GM12878 (cell line): ENCODE measurements around the gene DYNLT4. TPM values are rescaled to one million over a fixed set of nuclear protein-coding genes. Genes with fewer than 3 reads are reported as not detected.

ENCODE experiments used
- BRCA1 ChIP-seq: IDR thresholded peaks from 2 replicates; pipeline ENCODE4 v1.6.1; 2011; ENCODE audit warnings: low read depth, low read length, improper control_type of control experiment
- CBFB ChIP-seq: IDR thresholded peaks from 2 replicates; pipeline ENCODE4 v1.6.1; 2016; ENCODE audit warnings: antibody characterized with exemption, low read depth
- GABPA ChIP-seq: IDR thresholded peaks from 2 replicates; pipeline ENCODE4 v1.6.1; 2014; ENCODE audit warnings: antibody characterized with exemption, low read depth, mild to moderate bottlenecking, inconsistent platforms
- LARP7 ChIP-seq: fragments of 450-650 bp; IDR thresholded peaks from 2 replicates; pipeline ENCODE4 v1.6.1; 2017; ENCODE audit warnings: mild to moderate bottlenecking
- MTA2 ChIP-seq: fragments of 450-650 bp; IDR thresholded peaks from 2 replicates; pipeline ENCODE4 v1.6.1; 2016; ENCODE audit warnings: low read depth, mild to moderate bottlenecking, moderate library complexity
- MTA3 ChIP-seq: IDR thresholded peaks from 2 replicates; pipeline ENCODE4 v1.6.1; 2012; ENCODE audit warnings: low read length, inconsistent platforms, borderline replicate concordance
- MXI1 ChIP-seq: fragments of 150-350 bp; IDR thresholded peaks from 2 replicates; pipeline ENCODE4 v1.6.1; 2011; ENCODE audit warnings: low read depth, mild to moderate bottlenecking, inconsistent platforms, low read length, improper control_type of control experiment
- MYC ChIP-seq: IDR thresholded peaks from 2 replicates; pipeline ENCODE4 v1.6.1; 2011; ENCODE audit warnings: mild to moderate bottlenecking, low read length, moderate library complexity, inconsistent platforms; ENCODE audit not compliant: insufficient read depth, insufficient replicate concordance, insufficient read length, severe bottlenecking
- NFXL1 ChIP-seq: fragments of 450-650 bp; IDR thresholded peaks from 2 replicates; pipeline ENCODE4 v1.6.1; 2017; ENCODE audit warnings: antibody characterized with exemption, mild to moderate bottlenecking, borderline replicate concordance
- NFYA ChIP-seq: IDR thresholded peaks from 2 replicates; pipeline ENCODE4 v1.6.1; 2011; ENCODE audit warnings: low read depth, mild to moderate bottlenecking, low read length, improper control_type of control experiment, borderline replicate concordance
- PAX8 ChIP-seq: fragments of 450-650 bp; IDR thresholded peaks from 2 replicates; pipeline ENCODE4 v1.6.1; 2017; ENCODE audit warnings: mild to moderate bottlenecking, moderate library complexity
- POLR2A ChIP-seq: IDR thresholded peaks from 2 replicates; pipeline ENCODE4 v1.6.1; 2011; ENCODE audit warnings: low read depth, mild to moderate bottlenecking, low read length
- SIN3A ChIP-seq: IDR thresholded peaks from 2 replicates; pipeline ENCODE4 v1.6.1; 2012; ENCODE audit warnings: low read depth, low read length, improper control_type of control experiment
- SREBF1 ChIP-seq: IDR thresholded peaks from 2 replicates; pipeline ENCODE4 v1.6.1; 2012; ENCODE audit warnings: mild to moderate bottlenecking, low read length
- SRF ChIP-seq, 2 experiments: IDR thresholded peaks; 2 replicates each; pipeline ENCODE4 v1.6.1; 2011; ENCODE audit warnings: low read depth in 2 of 2, low read length in 2 of 2, mild to moderate bottlenecking in 1 of 2, moderate library complexity in 1 of 2
- STAT1 ChIP-seq: fragments of 450-650 bp; conservative IDR thresholded peaks from 2 replicates; pipeline ENCODE4 v1.6.1; 2014; ENCODE audit warnings: antibody characterized with exemption, mild to moderate bottlenecking
- SUPT20H ChIP-seq: IDR thresholded peaks from 2 replicates; pipeline ENCODE4 v1.6.1; 2011; ENCODE audit warnings: low read depth, mild to moderate bottlenecking, low read length, moderate library complexity, borderline replicate concordance; ENCODE audit not compliant: control insufficient read depth
- YBX1 ChIP-seq: fragments of 450-650 bp; IDR thresholded peaks from 2 replicates; pipeline ENCODE4 v1.6.1; 2016; ENCODE audit warnings: antibody characterized with exemption
- ZBED1 ChIP-seq: IDR thresholded peaks from 2 replicates; pipeline ENCODE4 v1.6.1; 2016; ENCODE audit warnings: borderline replicate concordance
- ZNF274 ChIP-seq: IDR thresholded peaks from one replicate; pipeline ENCODE4 v1.8.0; 2011; ENCODE audit not compliant: insufficient read length, insufficient read depth
- polyA plus RNA-seq, 11 experiments: library from polyadenylated mRNA; depleted of rRNA in 4 of 11; unstranded in 6 of 11; stranded (reverse) in 5 of 11; fragments of >200 nt; fragmentation: Nextera tagmentation in 4 of 11; fragmentation: Illumina TruSeq in 1 of 11; extraction: Ambion mirVana in 4 of 11; extraction: Trizol in 1 of 11; gene quantifications; 1 replicate in 1 of 11; 2 replicates in 10 of 11; pipeline versions ENCODE4 v1.2.1 to v1.2.3, GENCODE V29; 2011 to 2016; ENCODE audit warnings: inconsistent platforms in 2 of 11, missing spikeins in 2 of 11, low read depth in 1 of 11
- total RNA-seq, 4 experiments: library from RNA; depleted of rRNA in 3 of 4; stranded (reverse); fragments of >200 nt in 3 of 4; fragmentation: Illumina TruSeq in 1 of 4; extraction: Trizol in 1 of 4; gene quantifications; 2 replicates each; pipeline versions ENCODE4 v1.2.1 to v1.2.3, GENCODE V29; 2013 to 2021
- TF ChIP-seq, protein P1 (sequence below): fragments of 450-650 bp; IDR thresholded peaks from 2 replicates; pipeline ENCODE4 v1.6.1; 2017; ENCODE audit warnings: mild to moderate bottlenecking
- TF ChIP-seq, protein P2 (sequence below): fragments of 450-650 bp; conservative IDR thresholded peaks from 2 replicates; pipeline ENCODE4 v1.6.1; 2017; ENCODE audit warnings: mild to moderate bottlenecking, moderate library complexity
- TF ChIP-seq, protein P3 (sequence below): fragments of 450-650 bp; IDR thresholded peaks from 2 replicates; pipeline ENCODE4 v1.6.1; 2017; ENCODE audit warnings: low read depth, mild to moderate bottlenecking, moderate library complexity
- TF ChIP-seq, protein P4 (sequence below): fragments of 450-650 bp; IDR thresholded peaks from 2 replicates; pipeline ENCODE4 v1.6.1; 2016; ENCODE audit warnings: mild to moderate bottlenecking
- TF ChIP-seq, protein P5 (sequence below): IDR thresholded peaks from 2 replicates; pipeline ENCODE4 v1.6.1; 2012; ENCODE audit warnings: low read depth, low read length, improper control_type of control experiment

Gene DYNLT4
- total and polyA plus RNA-seq, 10 of the 15 experiments (the other 5 are each of a cell fraction or from before 2014, with no cell fraction given), result 0.23 to 0.28 TPM; not detected in 8

DNA sequence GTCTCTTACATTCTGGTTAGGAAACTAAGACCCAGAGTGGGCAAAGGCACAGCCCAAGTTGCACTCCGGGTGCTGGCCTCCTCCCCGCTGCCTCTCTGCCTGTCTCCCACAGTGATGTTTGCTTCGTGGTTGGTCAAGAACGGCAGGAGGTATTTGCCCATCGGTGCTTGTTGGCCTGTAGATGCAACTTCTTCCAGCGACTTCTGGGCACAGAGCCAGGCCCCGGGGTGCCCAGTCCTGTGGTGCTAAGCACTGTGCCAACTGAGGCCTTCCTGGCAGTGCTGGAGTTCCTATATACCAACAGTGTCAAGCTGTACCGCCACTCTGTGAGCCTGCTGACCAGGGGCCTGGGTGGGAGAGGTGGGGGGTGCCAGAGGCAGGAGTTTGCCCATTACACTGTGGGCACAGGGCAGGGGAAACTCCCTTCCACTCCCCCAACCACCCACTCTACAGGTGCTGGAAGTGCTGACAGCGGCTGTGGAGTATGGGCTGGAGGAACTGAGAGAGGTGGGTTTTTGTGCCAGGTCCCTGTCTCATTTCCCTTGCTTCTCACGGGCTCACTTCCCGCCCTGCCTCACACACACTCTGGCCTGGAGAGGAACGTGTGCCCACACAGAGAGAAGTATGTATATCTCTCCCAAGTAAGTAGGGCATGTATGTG, 3.1 kb upstream of the DYNLT4 start (continued):
- TF ChIP-seq, protein P1, sequence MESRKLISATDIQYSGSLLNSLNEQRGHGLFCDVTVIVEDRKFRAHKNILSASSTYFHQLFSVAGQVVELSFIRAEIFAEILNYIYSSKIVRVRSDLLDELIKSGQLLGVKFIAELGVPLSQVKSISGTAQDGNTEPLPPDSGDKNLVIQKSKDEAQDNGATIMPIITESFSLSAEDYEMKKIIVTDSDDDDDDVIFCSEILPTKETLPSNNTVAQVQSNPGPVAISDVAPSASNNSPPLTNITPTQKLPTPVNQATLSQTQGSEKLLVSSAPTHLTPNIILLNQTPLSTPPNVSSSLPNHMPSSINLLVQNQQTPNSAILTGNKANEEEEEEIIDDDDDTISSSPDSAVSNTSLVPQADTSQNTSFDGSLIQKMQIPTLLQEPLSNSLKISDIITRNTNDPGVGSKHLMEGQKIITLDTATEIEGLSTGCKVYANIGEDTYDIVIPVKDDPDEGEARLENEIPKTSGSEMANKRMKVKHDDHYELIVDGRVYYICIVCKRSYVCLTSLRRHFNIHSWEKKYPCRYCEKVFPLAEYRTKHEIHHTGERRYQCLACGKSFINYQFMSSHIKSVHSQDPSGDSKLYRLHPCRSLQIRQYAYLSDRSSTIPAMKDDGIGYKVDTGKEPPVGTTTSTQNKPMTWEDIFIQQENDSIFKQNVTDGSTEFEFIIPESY, result no peak
- TF ChIP-seq PAX8 (no peak), ZNF274 (no peak), SREBF1 (no peak), MTA3 (no peak), BRCA1 (no peak), SIN3A (no peak), SRF (IDR thresholded peaks at IDR 0.05; ENCODE audit: low read depth in 2 of 2, low read length in 2 of 2) (no peak), NFYA (no peak), LARP7 (no peak), GABPA (no peak), YBX1 (no peak), MYC (no peak), MXI1 (no peak), STAT1 (no peak), SUPT20H (no peak), ZBED1 (peak; percentile 30; the same call in 1 of the 2 replicates), NFXL1 (no peak), CBFB (no peak), MTA2 (peak; percentile 57; the same call in 1 of the 2 replicates), POLR2A (peak; percentile 33; the same call in 1 of the 2 replicates)
- TF ChIP-seq, protein P2, sequence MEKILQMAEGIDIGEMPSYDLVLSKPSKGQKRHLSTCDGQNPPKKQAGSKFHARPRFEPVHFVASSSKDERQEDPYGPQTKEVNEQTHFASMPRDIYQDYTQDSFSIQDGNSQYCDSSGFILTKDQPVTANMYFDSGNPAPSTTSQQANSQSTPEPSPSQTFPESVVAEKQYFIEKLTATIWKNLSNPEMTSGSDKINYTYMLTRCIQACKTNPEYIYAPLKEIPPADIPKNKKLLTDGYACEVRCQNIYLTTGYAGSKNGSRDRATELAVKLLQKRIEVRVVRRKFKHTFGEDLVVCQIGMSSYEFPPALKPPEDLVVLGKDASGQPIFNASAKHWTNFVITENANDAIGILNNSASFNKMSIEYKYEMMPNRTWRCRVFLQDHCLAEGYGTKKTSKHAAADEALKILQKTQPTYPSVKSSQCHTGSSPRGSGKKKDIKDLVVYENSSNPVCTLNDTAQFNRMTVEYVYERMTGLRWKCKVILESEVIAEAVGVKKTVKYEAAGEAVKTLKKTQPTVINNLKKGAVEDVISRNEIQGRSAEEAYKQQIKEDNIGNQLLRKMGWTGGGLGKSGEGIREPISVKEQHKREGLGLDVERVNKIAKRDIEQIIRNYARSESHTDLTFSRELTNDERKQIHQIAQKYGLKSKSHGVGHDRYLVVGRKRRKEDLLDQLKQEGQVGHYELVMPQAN, result no peak
- TF ChIP-seq, protein P3, sequence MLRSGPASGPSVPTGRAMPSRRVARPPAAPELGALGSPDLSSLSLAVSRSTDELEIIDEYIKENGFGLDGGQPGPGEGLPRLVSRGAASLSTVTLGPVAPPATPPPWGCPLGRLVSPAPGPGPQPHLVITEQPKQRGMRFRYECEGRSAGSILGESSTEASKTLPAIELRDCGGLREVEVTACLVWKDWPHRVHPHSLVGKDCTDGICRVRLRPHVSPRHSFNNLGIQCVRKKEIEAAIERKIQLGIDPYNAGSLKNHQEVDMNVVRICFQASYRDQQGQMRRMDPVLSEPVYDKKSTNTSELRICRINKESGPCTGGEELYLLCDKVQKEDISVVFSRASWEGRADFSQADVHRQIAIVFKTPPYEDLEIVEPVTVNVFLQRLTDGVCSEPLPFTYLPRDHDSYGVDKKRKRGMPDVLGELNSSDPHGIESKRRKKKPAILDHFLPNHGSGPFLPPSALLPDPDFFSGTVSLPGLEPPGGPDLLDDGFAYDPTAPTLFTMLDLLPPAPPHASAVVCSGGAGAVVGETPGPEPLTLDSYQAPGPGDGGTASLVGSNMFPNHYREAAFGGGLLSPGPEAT, result peak; percentile 59
- TF ChIP-seq, protein P4, sequence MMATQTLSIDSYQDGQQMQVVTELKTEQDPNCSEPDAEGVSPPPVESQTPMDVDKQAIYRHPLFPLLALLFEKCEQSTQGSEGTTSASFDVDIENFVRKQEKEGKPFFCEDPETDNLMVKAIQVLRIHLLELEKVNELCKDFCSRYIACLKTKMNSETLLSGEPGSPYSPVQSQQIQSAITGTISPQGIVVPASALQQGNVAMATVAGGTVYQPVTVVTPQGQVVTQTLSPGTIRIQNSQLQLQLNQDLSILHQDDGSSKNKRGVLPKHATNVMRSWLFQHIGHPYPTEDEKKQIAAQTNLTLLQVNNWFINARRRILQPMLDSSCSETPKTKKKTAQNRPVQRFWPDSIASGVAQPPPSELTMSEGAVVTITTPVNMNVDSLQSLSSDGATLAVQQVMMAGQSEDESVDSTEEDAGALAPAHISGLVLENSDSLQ, result no peak
- TF ChIP-seq, protein P5, sequence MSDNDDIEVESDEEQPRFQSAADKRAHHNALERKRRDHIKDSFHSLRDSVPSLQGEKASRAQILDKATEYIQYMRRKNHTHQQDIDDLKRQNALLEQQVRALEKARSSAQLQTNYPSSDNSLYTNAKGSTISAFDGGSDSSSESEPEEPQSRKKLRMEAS, result no peak; the same call in 1 of the 2 replicates
